ENCODE measurements around the gene PTPN11. TPM values are rescaled to one million over a fixed set of nuclear protein-coding genes. Genes with fewer than 3 reads are reported as not detected.
"Not testable (repeated sequence)": the region's sequence is repeated elsewhere in the genome, so short reads cannot be mapped to it uniquely, and the experiment has no call there.

PTPN11 gene
- total RNA-seq, 3 donors from 2014 or later: 53.5 to 118 (median 70.7) TPM

GRCh38 chr12:112447106-112447505, 28.4 kb downstream of the PTPN11 start:
- no peak for TF ChIP-seq CTCF (IDR thresholded peaks at IDR 0.05)
- DNase-seq (no peak), ATAC-seq (no peak)
- no peaks in the 10 kb centered on the region for H3K36me3 ChIP-seq (ENCODE audit: low read depth)
- H3K4me3 ChIP-seq: no peak overlapping the region
- H3K4me1 ChIP-seq (ENCODE audit: low read depth): no peaks in the 10 kb centered on the region
- intact Hi-C loops (cut with DNase I, micrococcal nuclease): no loop called here
- H3K9me3 ChIP-seq: no peaks in the 10 kb centered on the region

- H3K36me3 ChIP-seq (ENCODE audit: low read depth); intact Hi-C loops (cut with DNase I, micrococcal nuclease): not testable (repeated sequence)
Observed at GRCh38 chr12:112448165-112448564, 29.4 kb downstream of the PTPN11 start.

GRCh38 chr12:112450725-112451124, 32.0 kb downstream of the PTPN11 start:
- intact Hi-C loops (cut with DNase I, micrococcal nuclease): no loop called here
- no peaks in the 10 kb centered on the region for H3K4me1 ChIP-seq (ENCODE audit: low read depth)
- ATAC-seq (no peak), DNase-seq (no peak)
- no peak for TF ChIP-seq CTCF (IDR thresholded peaks at IDR 0.05)
- no peak overlapping the region for H3K4me3 ChIP-seq
- no peaks in the 10 kb centered on the region for H3K36me3 ChIP-seq (ENCODE audit: low read depth)
- H3K9me3 ChIP-seq: no peaks in the 10 kb centered on the region

More at GRCh38 chr12:112448165-112448564, 29.4 kb downstream of the PTPN11 start:
- not testable (repeated sequence) for H3K4me3 ChIP-seq; DNase-seq; H3K4me1 ChIP-seq (ENCODE audit: low read depth); ATAC-seq; H3K9me3 ChIP-seq

- Histone ChIP-seq H3K9me3 (no peaks in the 10 kb centered on the region), H3K4me1 (ENCODE audit: low read depth) (no peaks in the 10 kb centered on the region), H3K36me3 (ENCODE audit: low read depth) (no peaks in the 10 kb centered on the region), H3K4me3 (no peak overlapping the region)
- TF ChIP-seq CTCF (IDR thresholded peaks at IDR 0.05): no peak
- DNase-seq: no peak
- intact Hi-C loops (cut with DNase I, micrococcal nuclease): no loop called here
- ATAC-seq: no peak
Observed at GRCh38 chr12:112456029-112456428, 37.3 kb downstream of the PTPN11 start.

- H3K4me3 ChIP-seq; H3K36me3 ChIP-seq (ENCODE audit: low read depth); H3K9me3 ChIP-seq; intact Hi-C loops (cut with DNase I, micrococcal nuclease); ATAC-seq; DNase-seq; H3K4me1 ChIP-seq (ENCODE audit: low read depth): not testable (repeated sequence)
Observed at GRCh38 chr12:112457142-112457541, 38.4 kb downstream of the PTPN11 start.

GRCh38 chr12:112458330-112458729, 39.6 kb downstream of the PTPN11 start:
- no peaks in the 10 kb centered on the region for H3K9me3 ChIP-seq
- TF ChIP-seq CTCF (IDR thresholded peaks at IDR 0.05): no peak
- H3K4me3 ChIP-seq: no peak overlapping the region
- ATAC-seq (no peak), DNase-seq (no peak)
- intact Hi-C loops (cut with DNase I, micrococcal nuclease): no loop called here
- H3K4me1 ChIP-seq (ENCODE audit: low read depth): no peaks in the 10 kb centered on the region
- H3K36me3 ChIP-seq (ENCODE audit: low read depth): no peaks in the 10 kb centered on the region

- ATAC-seq (no peak), DNase-seq (no peak)
- Histone ChIP-seq H3K9me3 (no peaks in the 10 kb centered on the region), H3K36me3 (ENCODE audit: low read depth) (no peaks in the 10 kb centered on the region), H3K4me1 (ENCODE audit: low read depth) (no peaks in the 10 kb centered on the region), H3K4me3 (no peak overlapping the region)
- no peak for TF ChIP-seq CTCF (IDR thresholded peaks at IDR 0.05)
- intact Hi-C loops (cut with DNase I, micrococcal nuclease): no loop called here
Observed at GRCh38 chr12:112458751-112459150, 40.0 kb downstream of the PTPN11 start.
